NCI-H2171 treated with DMSO at 0.1 percent for 48 hours (cell line): Measurements from ENCODE around the gene DNAAF2.
"Not testable (repeated sequence)": the region's sequence is repeated elsewhere in the genome, so short reads cannot be mapped to it uniquely, and the experiment has no call there.

ENCODE experiments used
- DNase-seq: peaks from one replicate; lab custom pipeline; 2025; lab: John Stamatoyannopoulos, UW

The DNAAF2 gene, protein sequence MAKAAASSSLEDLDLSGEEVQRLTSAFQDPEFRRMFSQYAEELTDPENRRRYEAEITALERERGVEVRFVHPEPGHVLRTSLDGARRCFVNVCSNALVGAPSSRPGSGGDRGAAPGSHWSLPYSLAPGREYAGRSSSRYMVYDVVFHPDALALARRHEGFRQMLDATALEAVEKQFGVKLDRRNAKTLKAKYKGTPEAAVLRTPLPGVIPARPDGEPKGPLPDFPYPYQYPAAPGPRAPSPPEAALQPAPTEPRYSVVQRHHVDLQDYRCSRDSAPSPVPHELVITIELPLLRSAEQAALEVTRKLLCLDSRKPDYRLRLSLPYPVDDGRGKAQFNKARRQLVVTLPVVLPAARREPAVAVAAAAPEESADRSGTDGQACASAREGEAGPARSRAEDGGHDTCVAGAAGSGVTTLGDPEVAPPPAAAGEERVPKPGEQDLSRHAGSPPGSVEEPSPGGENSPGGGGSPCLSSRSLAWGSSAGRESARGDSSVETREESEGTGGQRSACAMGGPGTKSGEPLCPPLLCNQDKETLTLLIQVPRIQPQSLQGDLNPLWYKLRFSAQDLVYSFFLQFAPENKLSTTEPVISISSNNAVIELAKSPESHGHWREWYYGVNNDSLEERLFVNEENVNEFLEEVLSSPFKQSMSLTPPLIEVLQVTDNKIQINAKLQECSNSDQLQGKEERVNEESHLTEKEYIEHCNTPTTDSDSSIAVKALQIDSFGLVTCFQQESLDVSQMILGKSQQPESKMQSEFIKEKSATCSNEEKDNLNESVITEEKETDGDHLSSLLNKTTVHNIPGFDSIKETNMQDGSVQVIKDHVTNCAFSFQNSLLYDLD

DNA sequence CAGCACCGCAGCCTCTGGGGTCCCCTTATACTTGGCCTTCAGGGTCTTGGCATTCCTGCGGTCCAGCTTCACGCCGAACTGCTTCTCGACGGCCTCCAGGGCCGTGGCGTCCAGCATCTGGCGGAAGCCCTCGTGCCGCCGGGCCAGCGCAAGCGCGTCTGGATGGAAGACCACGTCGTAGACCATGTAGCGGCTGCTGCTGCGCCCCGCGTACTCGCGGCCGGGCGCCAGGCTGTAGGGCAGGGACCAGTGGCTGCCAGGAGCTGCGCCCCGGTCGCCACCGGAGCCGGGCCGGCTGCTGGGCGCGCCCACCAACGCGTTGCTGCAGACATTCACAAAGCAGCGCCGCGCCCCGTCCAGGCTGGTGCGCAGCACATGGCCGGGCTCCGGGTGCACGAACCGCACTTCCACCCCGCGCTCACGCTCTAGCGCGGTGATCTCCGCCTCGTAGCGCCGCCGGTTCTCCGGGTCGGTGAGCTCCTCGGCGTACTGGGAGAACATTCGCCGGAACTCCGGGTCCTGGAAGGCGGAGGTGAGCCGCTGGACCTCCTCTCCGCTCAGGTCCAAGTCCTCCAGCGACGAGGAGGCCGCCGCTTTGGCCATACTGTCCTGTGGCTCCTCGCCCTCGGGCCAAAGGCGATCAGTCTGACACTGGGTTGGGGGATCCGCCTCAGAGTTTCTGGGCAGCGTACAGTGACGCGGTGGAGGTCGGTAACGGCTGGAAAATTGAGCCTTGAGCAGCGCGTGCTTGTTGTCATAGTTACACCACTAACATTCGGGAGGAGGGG, at the start of gene DNAAF2:
TSS of gene DNAAF2 (minus strand) at position 698 of the 788 bp plus-strand sequence. CDS start at position 603, 95 bp downstream.
- DNase-seq = peak; percentile 71

- no peak for DNase-seq
Measured at GRCh38 chr14:49679271-49679670, 44.2 kb upstream of the DNAAF2 start.

- no peak for DNase-seq
Measured at GRCh38 chr14:49677643-49678042, 42.6 kb upstream of the DNAAF2 start.

GRCh38 chr14:49673586-49673985, 38.5 kb upstream of the DNAAF2 start:
- DNase-seq = no peak

DNA sequence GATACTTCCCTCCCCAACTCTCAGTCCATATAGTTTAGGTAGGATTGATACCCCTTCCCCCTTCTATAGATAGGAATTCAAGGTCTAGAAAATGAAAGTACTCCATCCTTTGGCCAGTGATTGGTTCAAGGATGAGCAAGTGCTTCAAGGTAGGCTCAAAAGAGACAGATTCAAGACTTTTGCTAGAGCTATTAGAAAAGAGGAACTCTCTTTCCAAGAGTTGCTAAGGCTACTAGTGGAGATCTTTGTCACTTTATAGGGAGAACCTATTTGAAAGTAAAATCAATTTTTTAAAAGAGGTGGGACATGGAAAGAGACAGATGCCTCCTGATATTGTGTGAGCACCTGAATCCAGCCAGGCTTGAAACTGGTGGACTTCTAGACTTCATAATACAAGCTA, 35.4 kb upstream of the DNAAF2 start:
- DNase-seq = no peak

- no peak for DNase-seq
Measured at GRCh38 chr14:49659526-49660455, 24.7 kb upstream of the DNAAF2 start.

- not testable (repeated sequence) for DNase-seq
Measured at GRCh38 chr14:49657500-49657899, 22.5 kb upstream of the DNAAF2 start.

DNA sequence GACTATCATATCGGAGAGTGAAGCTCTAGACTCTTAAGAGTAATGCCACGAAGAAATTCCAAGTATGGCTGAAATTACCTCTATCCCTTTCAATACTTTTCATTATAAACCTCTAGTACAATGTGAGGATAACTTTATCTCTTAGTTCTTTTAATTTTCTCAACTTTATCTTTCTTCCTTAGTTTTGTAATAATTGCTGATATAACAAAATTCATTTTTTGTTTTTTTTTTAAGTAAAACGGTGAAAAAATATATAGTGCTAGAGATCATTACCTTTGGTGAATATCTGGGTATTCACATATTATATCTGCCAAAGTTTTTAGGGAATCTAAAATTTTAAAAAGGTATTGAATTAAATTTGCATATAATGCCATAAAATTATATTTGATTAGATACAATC, 19.5 kb upstream of the DNAAF2 start:
- no peak for DNase-seq

GRCh38 chr14:49653508-49653907, 18.5 kb upstream of the DNAAF2 start:
- no peak for DNase-seq

DNA sequence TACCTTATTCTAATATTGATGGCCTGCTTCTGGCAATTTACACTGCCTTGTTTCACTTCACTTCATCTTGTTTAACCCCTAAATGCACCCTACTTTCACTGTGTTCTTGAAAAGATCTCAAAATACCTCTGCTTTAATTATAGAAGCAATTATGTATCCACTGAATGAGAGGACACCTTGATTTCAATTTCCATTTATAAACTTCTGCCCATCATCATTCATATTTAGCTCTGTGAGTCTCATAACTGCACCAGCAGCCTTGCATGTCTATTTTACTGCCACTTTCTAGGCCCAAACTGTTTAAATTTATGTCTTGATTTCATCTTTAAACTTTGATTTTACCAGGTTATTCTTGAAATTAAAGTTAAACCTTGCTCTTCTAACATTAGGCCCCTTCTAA, 7.1 kb upstream of the DNAAF2 start:
- no peak for DNase-seq

GRCh38 chr14:49641697-49642129, 6.7 kb upstream of the DNAAF2 start:
- DNase-seq = peak; percentile 19

DNA sequence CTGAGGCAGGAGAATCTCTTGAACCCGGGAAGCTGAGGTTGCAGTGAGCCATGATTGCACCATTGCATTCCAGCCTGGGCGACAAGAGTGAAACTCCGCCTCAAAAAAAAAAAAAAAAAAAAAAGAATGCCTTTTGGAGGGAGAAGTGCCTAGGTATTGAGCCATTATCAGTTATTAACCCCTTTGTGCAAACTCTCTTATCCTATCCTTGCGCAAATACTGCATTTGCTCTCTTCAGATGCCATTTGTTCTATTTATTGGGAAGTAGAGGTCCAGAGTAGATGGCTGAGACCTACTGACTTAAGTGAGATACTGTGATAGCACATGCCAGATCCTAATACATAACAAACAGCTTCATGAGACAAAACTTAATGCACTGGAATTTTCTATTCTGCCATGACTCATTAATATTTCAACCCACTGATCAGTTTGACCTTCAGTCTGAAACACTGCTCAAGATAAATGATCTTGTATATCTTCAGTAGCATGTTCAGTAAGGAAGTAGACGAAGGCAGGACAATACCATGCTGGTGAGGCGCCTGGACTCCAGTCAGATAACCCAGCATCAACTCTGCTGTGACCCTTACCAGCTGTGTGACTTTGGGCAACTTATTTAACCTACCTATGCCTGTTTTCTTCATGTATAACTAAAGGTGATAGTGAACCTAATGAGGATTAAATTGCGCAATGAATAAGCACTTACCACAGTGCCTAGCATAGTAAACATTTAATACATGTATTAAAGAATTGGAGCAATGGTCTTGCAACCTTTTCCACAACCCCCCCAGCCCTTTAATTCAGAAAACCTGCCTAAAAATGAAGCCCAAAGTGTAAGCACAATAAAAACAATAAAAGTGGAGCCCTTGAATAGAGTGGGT, 5.7 kb upstream of the DNAAF2 start:
- DNase-seq = no peak

DNA sequence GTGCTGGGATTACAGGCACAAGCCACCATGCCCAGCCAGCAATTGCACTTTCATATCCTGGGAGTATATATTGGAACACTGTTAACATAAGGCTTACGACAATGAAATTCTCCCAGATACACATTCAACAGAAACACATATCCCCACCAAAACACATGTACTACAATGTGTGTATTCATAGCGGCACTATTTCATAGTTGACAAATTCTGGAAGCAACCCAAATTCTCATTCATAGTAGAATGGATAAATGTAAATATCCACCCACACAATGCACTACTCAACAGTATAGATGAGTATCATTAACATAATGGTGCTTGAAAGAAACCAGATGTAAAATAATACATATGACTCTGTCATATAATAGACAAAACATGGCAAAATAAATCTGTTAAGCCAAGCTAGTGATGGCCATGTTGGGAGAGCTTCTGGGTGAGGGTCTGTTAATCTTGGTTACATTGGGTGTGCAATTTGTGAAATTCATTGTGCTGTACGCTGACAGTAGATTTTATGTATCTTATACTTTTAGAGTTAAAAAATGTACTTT, 2.6 kb upstream of the DNAAF2 start:
- no peak for DNase-seq

DNA sequence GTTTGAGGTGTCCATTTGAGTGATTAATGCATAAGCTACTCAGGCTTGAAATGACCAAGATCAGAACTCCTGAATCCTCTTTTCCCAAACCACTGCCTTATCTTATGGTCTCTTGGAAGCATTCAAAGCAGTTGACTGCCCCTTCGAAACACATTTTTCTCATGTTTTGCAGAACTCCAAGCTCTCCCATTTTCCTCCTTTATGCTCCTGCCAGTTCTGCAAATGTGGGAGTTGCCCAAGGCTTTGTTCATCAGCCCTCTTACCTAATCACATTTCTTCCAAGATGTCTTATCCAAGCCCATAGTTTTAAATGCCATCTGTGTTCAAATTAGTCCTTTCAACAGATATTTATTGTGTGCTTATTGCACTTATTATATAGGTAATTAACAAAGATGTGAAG, 1.8 kb upstream of the DNAAF2 start:
- no peak for DNase-seq

GRCh38 chr14:49633640-49634546, 1.2 kb downstream of the DNAAF2 start:
- DNase-seq = peak; percentile 95

DNA sequence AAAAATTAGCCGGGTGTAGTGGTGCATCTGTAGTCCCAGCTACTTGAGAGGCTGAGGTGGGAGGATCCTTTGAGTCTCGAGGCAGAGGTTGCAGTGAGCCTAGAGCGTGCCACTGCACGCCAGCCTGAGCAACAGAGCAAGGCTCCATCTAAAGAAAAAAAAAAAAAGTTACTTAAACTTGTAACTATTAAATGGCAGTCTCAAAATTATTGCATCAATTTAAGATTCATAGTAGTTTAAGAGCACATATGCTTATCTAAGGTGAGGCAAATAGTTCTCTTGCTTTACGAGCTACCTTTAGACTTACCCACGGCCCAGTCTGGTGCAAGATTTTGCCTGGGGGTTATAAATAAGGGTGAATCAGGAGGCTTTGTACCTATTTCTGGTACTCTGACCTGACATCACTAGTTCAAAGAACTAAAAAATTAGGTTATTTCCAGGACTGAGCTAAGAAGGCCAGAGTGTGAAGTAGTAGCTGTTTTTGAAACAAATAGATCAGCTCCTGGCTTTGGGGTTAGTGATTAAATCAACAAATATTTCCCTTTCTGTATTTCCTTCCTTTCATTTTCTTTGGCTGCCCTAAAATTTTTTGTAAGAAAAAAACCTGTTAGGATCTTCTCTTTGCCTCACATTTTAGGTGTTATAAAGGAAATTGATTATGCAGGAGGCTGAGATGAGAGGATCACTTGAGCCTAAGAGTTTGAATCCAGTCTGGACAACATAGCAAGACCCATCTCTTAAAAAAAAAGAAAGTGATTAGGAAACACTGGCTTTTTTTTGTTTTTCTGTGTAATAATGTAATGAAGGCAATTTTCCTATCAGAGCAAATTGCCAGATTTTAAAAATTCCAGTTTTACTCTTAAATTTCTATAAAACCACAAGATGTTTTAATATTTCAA, 10.9 kb downstream of the DNAAF2 start:
- DNase-seq = no peak

GRCh38 chr14:49623387-49623786, 11.7 kb downstream of the DNAAF2 start:
- no peak for DNase-seq
